NCI-H1417 (cell line): ENCODE results near the gene EP300.

ENCODE experiments used
- DNase-seq, 3 experiments: peaks; one replicate each; lab custom pipeline; 2025; lab: John Stamatoyannopoulos, UW

Gene EP300

GRCh38 chr22:41206719-41207118, 114.3 kb downstream of the EP300 start:
- DNase-seq: no peak

DNA sequence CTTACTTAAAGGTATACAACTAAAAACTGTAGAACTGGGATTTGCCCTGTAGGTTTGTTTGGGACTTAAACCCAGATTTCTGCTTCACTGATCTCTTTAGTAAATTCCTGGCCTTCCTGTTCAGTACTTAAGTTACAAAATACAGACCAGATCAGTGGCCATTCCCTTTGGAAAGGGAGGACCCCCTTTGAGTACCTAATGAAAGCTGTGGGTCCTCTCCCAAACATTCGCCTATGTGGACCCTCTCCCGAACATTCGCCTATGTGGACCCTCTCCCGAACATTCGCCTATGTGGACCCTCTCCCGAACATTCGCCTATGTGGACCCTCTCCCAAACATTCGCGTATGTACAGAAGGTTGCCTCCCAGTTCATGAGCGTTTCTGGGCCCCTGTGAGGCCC, 123.0 kb downstream of the EP300 start:
- DNase-seq: no peak

- DNase-seq: no peak
These were observed 123.5 kb downstream of the EP300 start for GRCh38 chr22:41215926-41216325.

DNA sequence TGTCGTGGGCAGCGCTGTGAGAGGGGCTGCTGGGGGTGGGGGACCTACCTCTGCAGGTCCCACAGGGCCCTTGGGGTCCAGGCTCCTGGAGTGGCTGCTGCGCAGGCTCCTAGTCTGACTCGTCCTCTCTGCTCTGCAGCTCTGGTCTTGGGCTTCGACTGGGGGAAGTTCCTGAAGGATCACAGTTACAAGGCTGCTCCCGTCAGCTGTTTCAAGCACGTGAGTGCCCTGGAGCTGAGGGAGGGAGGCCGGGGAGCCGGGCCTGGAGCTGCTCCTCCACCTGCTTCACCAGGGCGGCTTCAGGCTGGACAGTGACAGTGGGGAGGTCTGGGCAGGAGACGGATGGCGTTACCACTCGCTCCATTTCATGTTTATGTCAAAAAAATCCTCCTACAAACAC, 124.6 kb downstream of the EP300 start:
- DNase-seq: peak in 2 of 3 experiments; percentile 12 to 32

DNA sequence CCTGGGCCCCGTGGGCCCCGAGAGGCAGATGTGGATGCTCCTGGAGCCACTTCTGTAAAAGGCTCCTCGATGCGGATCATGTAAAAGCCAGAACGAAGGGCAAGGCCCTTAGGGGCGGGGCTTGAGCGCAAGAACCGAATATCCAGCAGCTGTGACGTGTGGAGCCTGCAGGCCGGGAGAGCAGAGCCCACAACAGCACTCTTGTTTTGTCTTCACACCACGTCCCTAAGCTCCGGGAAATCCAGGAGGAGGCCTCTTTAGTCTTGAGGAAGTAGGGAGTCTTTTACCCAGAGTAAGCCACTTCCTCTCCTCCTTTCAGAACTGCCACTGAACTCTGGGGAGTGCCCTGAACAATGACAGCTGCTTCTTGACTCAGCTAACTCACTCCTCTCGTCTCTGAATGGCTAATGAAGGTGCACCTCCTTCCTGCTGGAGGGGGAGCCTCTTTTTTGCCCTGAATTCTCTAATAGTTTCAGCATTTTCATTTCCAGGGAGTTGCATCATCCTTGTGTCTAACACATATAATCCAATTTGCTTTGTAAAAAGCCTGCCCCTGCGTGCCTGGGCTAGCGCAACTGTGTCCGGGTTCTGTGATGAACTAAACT, 125.3 kb downstream of the EP300 start:
- peak in 2 of 3 experiments; percentile 12 to 47 for DNase-seq

GRCh38 chr22:41222846-41223507, 130.6 kb downstream of the EP300 start:
- no peak for DNase-seq

- no peak for DNase-seq
These were observed 131.1 kb downstream of the EP300 start for GRCh38 chr22:41223535-41223934.

DNA sequence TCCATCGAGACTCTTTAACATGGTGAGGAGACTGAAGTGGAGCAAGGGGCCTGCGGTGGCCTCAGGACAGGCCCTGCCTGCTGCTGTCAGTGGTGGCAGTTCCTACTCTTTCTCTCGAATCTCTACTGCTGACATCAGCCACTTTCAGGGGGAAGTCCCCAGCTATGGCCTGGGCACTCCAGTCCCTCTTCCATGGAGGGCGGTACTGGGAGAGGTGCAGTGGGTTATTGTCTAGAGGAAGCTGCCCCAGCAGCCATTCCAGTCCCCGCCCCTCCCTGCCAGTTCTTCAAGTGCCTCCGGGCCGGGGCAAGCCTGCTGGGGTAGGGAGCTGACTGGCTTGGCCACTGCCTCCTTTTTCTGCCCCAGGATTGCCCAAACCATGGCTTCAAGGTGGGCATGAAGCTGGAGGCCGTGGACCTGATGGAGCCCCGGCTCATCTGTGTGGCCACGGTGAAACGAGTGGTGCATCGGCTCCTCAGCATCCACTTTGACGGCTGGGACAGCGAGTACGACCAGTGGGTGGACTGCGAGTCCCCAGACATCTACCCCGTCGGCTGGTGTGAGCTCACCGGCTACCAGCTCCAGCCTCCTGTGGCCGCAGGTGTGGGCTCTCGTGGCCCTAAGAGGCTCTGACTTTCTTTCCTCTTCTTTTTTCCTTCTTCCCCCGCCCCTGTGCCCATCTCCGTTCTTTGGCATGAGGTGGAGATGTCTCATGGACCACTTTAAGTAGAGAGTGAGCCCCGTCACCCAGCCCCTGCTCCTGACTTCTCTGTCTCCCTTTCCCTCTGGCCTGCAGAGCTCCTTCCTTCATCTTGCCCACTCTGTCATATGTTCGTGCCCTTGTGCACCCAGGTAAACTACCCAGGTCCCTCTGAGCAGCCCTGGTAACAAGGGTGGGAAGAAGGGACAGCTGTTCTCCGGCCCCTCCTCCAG, 134.6 kb downstream of the EP300 start:
- no peak for DNase-seq

DNA sequence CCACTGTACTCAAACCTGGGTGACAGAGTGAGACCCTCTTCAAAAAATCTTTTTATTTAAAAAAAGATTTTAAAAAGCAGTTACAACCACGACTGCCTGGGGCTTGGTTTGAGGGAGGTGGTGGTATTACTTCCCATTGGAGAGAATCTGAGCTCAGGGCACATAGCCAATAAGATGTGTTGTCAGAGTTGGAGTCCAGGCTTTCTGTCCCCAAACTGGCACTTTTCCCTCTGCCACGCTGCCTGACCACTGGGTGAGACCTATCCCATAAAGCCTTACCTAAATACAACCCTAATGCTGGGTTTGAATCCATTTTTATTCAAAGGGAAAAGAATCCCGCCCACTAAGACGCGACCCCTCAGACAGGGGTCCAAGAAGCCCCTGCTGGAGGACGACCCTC, 136.8 kb downstream of the EP300 start:
- DNase-seq: no peak
